GM03348 (cell line): ENCODE data around the gene RFX8.

Experiments used
- DNase-seq: peaks from one replicate; pipeline ENCODE4 v3.0.0; 2012; ENCODE audit warnings: low spot score

The RFX8 gene

DNA sequence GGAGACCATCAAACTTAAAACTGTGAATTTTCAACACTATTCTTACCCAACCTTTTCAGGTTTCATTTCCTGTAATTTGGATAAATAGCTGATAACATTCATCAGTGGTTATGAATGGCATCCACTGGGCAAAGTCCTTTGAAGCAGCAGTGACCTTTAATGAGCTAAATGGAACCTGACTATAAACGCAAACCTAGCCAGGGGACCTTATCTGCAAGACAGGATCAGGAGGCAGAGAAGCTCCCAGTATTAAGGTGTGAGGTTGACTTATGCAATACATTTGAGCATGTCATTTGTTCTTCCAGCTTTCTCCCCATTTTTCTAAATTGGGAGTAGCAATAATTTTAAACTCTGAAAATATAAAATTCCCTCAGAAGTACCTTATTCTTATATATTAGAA lies 126.0 kb downstream of the RFX8 start:
- DNase-seq: no peak
